ENCODE data around the gene CFAP45.

GRCh38 chr1:159825564-159825963 is 74.4 kb downstream of the CFAP45 start:
- no peak for TF ChIP-seq HMGXB4 (CRISPR knock-in tag; IDR thresholded peaks at IDR 0.05; ENCODE audit: borderline replicate concordance)
- TF ChIP-seq CTCF (IDR thresholded peaks at IDR 0.05) = no peak
- TF ChIP-seq REST (IDR thresholded peaks at IDR 0.05) = no peak
- no peak for TF ChIP-seq SMC3 (IDR thresholded peaks at IDR 0.05)
